Esophagus (tissue), 2 donors: ENCODE results near the gene ZNF462. TPM values are rescaled to one million over a fixed set of nuclear protein-coding genes. Genes with fewer than 3 reads are reported as not detected.
A peak's percentile ranks its signal among the peaks of the same experiment; 100 is the strongest.
"Not testable (repeated sequence)": the region's sequence is repeated elsewhere in the genome, so short reads cannot be mapped to it uniquely, and the experiment has no call there.

Source experiments
- H3K27ac ChIP-seq, 2 donors: one replicate each; pipeline ENCODE4 v1.5.1; 2013; ENCODE audit warnings: low read depth in 2 of 2, mild to moderate bottlenecking in 2 of 2, inconsistent platforms in 1 of 2, low read length in 1 of 2, moderate library complexity in 1 of 2
- H3K27me3 ChIP-seq, 2 donors: one replicate each; pipeline ENCODE4 v1.6.1; 2013; ENCODE audit warnings: low read length in 2 of 2, control low read depth in 1 of 2, mild to moderate bottlenecking in 1 of 2; ENCODE audit not compliant: insufficient read depth in 2 of 2, control insufficient read depth in 1 of 2
- H3K36me3 ChIP-seq, 2 donors: one replicate each; pipeline ENCODE4 v1.6.1; 2013; ENCODE audit warnings: low read length in 1 of 2; ENCODE audit not compliant: control insufficient read depth in 2 of 2, insufficient read depth in 2 of 2
- H3K4me1 ChIP-seq, 2 donors: one replicate each; pipeline ENCODE4 v1.6.1; 2013; ENCODE audit warnings: low read length in 1 of 2; ENCODE audit not compliant: control insufficient read depth in 2 of 2, insufficient read depth in 2 of 2
- H3K4me3 ChIP-seq, 2 donors: one replicate each; pipeline ENCODE4 v1.5.1; 2013; ENCODE audit warnings: low read length in 2 of 2, mild to moderate bottlenecking in 2 of 2, low read depth in 1 of 2, moderate library complexity in 1 of 2
- H3K9me3 ChIP-seq, 2 donors: one replicate each; pipeline ENCODE4 v1.6.1; 2013; ENCODE audit warnings: mild to moderate bottlenecking in 2 of 2, low read depth in 1 of 2, low read length in 1 of 2, moderate library complexity in 1 of 2; ENCODE audit not compliant: control insufficient read depth in 2 of 2, insufficient read depth in 1 of 2
- WGBS, 2 donors: extraction: QIAGEN DNeasy Blood & Tissue Kit; methylation state at CpG; one replicate each; pipeline ENCODE4 v1.1.7; 2013; 5-methylcytosine and 5-hydroxymethylcytosine counted together
- polyA plus RNA-seq, 2 donors: library from polyadenylated mRNA; stranded (reverse); fragments of 200-250 nt; gene quantifications; one replicate each; pipeline ENCODE4 v1.2.3, GENCODE V29; 2013
- donor health status: healthy with polysubstance abuse.
- donor health status: Bipolar disorder and iron deficiency.

ZNF462 gene
- polyA plus RNA-seq, 2 donors: 3.9 to 5.8 TPM

DNA sequence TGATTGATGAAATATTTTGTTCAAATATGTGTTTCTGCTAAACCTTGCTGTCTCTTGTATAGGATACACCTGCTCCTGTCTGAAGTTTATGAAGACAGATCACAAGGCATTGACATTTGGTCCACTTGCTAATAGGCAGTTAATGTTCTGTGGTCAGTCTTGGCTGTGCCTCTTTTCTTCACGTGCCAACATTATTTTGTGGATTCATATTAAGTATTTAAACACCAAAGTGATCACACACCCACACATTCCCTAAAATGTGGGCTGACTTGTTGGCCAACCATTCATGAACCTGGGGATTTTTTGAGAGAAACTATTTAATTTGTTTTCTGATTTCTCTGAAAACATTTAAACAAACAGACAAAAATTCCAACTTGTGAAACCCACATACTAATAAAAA, 33.7 kb downstream of the ZNF462 start:
- WGBS, 2 donors: 25 to 32% methylated on average over 1 of the region's 1 CpG
- H3K27ac ChIP-seq: no peak overlapping the region

DNA sequence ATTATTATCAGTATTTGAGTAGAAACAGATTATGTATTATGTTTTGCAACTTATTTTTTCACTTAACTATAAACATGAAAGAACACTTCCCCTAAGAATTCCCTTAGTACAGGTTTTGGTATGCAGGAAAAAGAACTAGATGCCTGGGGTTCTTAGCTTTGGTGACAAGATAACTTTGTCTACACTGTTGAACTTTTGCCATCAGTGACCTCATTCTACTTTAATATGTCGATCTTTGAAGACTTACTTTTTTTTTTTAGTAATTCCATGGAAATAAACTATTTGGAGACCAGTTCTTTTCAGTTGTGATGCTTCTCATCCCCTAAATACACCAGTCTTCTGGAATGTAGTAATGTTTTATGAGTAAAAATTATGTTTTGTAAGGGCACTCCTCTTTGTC, 34.3 kb downstream of the ZNF462 start:
- peaks cover 2% of the 10 kb centered on the region in 2 donors for H3K4me1 ChIP-seq
- H3K27me3 ChIP-seq: no peaks in the 10 kb centered on the region
- no peak overlapping the region for H3K27ac ChIP-seq
- no peaks in the 10 kb centered on the region for H3K36me3 ChIP-seq
- WGBS, 2 donors: 16 to 24% methylated on average over 1 of the region's 1 CpG
- no peak overlapping the region for H3K4me3 ChIP-seq
- H3K9me3 ChIP-seq: no peaks in the 10 kb centered on the region

More for the DNA sequence above, 33.7 kb downstream of the ZNF462 start:
- H3K4me3 ChIP-seq: no peak overlapping the region
- H3K27me3 ChIP-seq: no peaks in the 10 kb centered on the region
- H3K4me1 ChIP-seq: peaks cover 2% of the 10 kb centered on the region in 2 donors
- H3K9me3 ChIP-seq: no peaks in the 10 kb centered on the region
- H3K36me3 ChIP-seq: no peaks in the 10 kb centered on the region

DNA sequence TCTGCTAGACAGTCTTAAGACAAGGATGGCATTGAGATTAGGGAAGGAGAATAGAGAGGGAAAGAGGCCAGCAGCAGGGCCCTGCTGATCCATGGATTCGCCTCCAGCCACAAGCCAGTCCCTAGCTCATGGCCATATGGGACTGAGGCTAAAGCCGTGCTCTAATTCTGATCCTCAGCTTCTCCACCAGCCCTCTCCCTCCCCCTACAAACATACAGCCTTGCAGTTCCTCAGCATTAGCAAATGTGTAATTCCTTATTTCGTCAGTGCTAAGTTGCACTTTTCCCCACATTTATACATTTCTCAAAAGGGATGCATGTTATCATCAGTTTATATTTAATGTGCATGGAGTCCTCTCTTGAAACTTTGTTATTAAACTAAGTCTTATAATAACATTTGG, 34.8 kb downstream of the ZNF462 start:
- H3K36me3 ChIP-seq: no peaks in the 10 kb centered on the region
- H3K4me3 ChIP-seq: no peak overlapping the region
- H3K27ac ChIP-seq: no peak overlapping the region
- H3K4me1 ChIP-seq: peaks cover 2% of the 10 kb centered on the region in 2 donors
- 77 to 85% methylated on average over 3 of the region's 3 CpGs for WGBS, 2 donors
- H3K27me3 ChIP-seq: no peaks in the 10 kb centered on the region
- H3K9me3 ChIP-seq: no peaks in the 10 kb centered on the region

DNA sequence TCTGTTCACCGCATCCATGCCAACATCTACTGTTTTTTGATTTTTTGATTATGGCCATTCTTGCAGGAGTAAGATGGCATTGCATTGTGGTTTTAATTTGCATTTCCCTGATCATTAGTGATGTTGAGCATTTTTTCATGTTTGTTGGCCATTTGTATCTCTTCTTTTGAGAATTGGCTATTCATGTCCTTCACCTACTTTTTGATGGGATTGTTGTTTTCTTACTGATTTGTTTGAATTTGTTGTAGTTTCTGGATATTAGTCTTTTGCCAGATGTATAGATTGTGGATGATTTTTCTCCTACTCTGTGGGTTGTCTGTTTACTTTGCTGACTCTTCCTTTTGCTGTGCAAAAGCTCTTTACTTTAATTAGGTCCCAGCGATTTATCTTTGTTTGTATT, 37.6 kb downstream of the ZNF462 start:
- 82 to 91% methylated on average over 2 of the region's 2 CpGs for WGBS, 2 donors
- H3K4me1 ChIP-seq: not testable (repeated sequence)

DNA sequence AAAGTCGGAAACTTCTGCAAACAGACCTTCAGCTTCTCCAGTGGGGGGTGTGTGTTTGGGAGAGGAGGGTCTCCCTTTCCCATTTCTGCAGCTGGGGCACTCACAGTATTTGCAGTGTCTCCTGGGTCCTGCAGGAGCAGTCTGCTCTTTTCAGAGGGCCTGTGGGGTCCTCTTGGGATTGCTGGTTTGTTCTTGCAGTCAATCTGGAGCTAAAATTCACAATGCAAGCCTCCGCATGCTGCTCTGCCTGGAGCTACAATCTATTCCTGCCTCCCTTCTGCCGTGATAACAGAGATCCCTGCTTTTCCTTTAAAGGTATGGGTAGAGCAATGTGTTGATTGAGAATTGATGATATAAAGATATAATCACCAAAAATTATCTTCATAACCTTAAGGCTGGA, 43.2 kb downstream of the ZNF462 start:
- H3K36me3 ChIP-seq: no peaks in the 10 kb centered on the region
- H3K9me3 ChIP-seq: no peaks in the 10 kb centered on the region
- H3K27me3 ChIP-seq: no peaks in the 10 kb centered on the region
- WGBS, 2 donors: 57 to 67% methylated on average over 3 of the region's 3 CpGs
- H3K27ac ChIP-seq: peak overlapping the region in 1 of 2 donors; percentile 44
- no peak overlapping the region for H3K4me3 ChIP-seq
- H3K4me1 ChIP-seq: no peaks in the 10 kb centered on the region

More for the DNA sequence above, 37.6 kb downstream of the ZNF462 start:
- not testable (repeated sequence) for H3K4me3 ChIP-seq, H3K27ac ChIP-seq, H3K27me3 ChIP-seq, H3K36me3 ChIP-seq, H3K9me3 ChIP-seq

DNA sequence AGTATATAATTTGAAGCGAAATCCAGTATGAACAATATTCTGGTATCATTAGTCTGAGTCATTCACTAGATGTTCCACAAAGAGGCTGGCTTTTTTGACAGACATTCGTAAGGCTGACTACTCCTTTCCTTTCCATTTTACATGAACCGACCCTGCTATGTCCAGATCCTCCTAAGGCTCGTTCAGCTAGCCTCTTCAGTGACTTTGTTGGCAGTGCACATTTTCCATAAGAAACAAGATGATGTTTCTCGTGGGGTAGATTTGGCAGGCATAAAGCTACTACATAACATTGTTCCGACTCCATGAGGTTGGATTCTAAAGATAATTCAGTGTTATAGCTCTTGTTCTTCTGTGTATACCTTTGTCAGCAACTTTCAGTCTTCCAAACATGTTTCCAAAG, 49.0 kb downstream of the ZNF462 start:
- H3K9me3 ChIP-seq: no peaks in the 10 kb centered on the region
- WGBS, 2 donors: 82 to 84% methylated on average over 6 of the region's 6 CpGs
- H3K36me3 ChIP-seq: no peaks in the 10 kb centered on the region
- H3K4me1 ChIP-seq: no peaks in the 10 kb centered on the region
- no peaks in the 10 kb centered on the region for H3K27me3 ChIP-seq
- H3K27ac ChIP-seq: no peak overlapping the region
- no peak overlapping the region for H3K4me3 ChIP-seq

DNA sequence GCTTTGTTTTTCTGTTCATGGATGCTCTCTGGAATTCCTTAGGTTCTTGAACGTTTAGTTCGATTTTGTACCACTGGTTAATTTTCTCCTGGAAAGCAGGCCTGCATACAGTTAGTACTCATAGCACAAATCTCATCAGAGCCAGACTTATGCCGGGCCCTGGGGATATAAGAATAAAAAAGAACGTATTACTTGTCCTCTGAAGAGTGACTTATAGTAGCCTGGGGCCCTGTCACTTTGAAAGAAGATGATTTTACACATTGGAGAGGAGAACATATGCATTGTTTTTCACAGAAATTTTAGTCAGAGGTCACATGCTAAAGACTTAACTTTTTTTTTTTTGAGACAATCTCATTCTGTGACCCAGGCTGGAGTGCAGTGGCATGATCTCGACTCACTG, 50.3 kb downstream of the ZNF462 start:
- Histone ChIP-seq H3K27ac (no peak overlapping the region), H3K4me1 (no peaks in the 10 kb centered on the region), H3K4me3 (no peak overlapping the region), H3K36me3 (no peaks in the 10 kb centered on the region), H3K9me3 (no peaks in the 10 kb centered on the region), H3K27me3 (no peaks in the 10 kb centered on the region)
- WGBS, 2 donors: 68 to 73% methylated on average over 5 of the region's 5 CpGs

DNA sequence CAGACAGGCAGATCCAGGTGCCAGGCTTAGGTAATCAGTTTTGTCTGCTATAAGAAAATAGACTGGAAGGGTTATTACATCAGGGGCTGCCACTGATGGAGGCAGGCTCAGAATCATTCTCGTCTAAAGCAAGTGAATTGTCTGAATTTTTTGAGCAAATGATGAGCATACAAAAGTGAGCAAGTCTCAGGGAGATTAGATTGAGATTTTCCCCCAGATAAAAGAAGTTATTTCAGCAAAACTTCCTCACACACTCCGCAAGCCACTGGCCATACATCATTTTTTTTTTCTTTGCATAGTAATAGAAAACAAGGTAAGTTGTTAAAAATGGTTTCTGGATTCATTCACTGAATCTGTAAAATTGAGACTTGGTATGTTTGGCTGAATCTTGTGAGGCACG, 52.9 kb downstream of the ZNF462 start:
- Histone ChIP-seq H3K36me3 (no peaks in the 10 kb centered on the region), H3K9me3 (no peaks in the 10 kb centered on the region), H3K4me1 (peaks cover 0 to 6% of the 10 kb centered on the region in 2 donors), H3K4me3 (no peak overlapping the region), H3K27ac (no peak overlapping the region), H3K27me3 (no peaks in the 10 kb centered on the region)
- 86 to 89% methylated on average over 3 of the region's 3 CpGs for WGBS, 2 donors

DNA sequence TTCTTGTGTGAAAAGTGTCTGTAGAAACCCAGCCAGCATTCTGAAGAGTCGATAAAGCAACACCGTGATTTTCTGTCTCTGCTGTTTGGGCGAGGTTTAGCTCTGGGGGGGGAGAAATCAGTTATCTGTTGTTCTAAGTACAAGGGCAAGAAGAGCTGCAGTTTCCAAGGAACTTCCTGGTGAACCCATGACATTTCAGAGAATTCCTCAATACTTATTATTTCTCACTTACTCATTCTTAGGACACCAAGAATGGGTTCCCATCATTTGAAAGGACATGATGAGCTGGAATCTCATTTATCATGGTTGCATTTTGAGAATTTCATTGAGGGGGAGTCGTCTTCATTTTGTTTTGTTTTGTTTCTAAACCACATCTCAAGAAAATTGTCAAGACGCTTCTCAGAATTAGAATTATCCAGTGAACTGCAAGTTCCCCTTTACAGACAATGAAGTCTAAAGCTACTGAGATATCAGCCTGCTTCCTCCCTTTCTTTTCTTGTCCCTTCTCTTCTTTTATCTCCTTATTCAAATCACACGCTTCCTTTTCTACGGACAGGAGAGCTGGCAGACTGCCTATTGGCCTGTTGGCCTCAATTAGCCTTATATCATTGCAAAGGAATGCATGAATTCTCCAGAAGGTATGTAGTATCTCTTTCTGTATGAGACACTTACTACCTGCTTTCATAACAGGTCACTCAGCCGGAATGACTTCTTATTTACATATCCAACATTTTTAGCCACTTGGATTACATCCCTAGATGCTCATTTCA, 53.7 kb downstream of the ZNF462 start:
- WGBS, 2 donors: 46 to 53% methylated on average over 8 of the region's 8 CpGs
- Histone ChIP-seq H3K9me3 (no peaks in the 10 kb centered on the region), H3K4me3 (no peak overlapping the region), H3K27me3 (no peaks in the 10 kb centered on the region), H3K36me3 (no peaks in the 10 kb centered on the region), H3K27ac (no peak overlapping the region), H3K4me1 (peaks cover 0 to 6% of the 10 kb centered on the region in 2 donors)

DNA sequence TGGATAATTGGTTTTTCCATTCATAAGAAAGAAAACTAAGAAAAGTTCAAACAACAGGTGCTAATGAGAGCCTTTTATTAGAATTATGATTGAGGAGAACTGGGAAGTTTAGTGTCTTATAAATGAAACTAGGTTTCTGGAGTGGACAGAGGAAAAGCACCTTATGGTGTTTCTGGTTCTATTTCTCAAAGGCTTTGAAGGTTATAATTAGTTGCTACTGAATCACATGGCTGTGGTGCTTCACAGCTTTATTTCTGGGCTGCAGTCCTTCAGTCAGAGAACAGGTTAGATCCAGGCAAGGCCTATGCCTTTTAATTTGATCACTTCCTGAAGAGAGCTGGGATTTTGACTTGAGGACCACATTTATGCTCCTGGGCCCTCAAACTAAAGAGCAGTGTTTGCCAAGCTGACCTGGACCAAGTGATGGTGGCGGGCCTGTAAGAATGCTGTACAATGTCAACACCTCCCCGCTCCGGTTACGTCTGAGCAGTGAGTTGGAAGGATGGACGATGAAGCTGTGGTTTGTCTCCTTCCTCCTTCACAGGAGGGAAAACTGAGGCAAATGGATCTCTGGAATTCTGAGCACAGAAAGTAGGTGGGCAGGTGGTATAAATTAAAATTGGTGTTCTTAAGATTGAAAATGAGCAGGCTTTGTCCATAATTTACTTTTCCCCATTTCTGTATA, 56.0 kb downstream of the ZNF462 start:
- H3K27ac ChIP-seq: no peak overlapping the region
- 96% methylated on average over 5 of the region's 5 CpGs for WGBS, 2 donors
- peaks cover 0 to 2% of the 10 kb centered on the region in 2 donors for H3K36me3 ChIP-seq
- no peaks in the 10 kb centered on the region for H3K9me3 ChIP-seq
- H3K27me3 ChIP-seq: no peaks in the 10 kb centered on the region
- H3K4me1 ChIP-seq: peaks cover 0 to 6% of the 10 kb centered on the region in 2 donors
- no peak overlapping the region for H3K4me3 ChIP-seq
